HG03175 (cell line): ENCODE measurements around the gene NUDT16L1.
A peak's percentile ranks its signal among the peaks of the same experiment; 100 is the strongest.

Source experiments
- ATAC-seq: cut with Tn5 transposase; IDR thresholded peaks from one replicate; pipeline ENCODE4 v1.9.1; 2021; ENCODE audit warnings: mild to moderate bottlenecking, moderate library complexity; ENCODE audit not compliant: unreplicated experiment

NUDT16L1 gene

GRCh38 chr16:4693956-4694641, 737 bp downstream of the NUDT16L1 start:
- peak; percentile 9 for ATAC-seq

- no peak for ATAC-seq
These were observed 1.5 kb downstream of the NUDT16L1 start for GRCh38 chr16:4694642-4695451.

GRCh38 chr16:4695473-4696171, 2.3 kb downstream of the NUDT16L1 start:
- ATAC-seq: no peak

GRCh38 chr16:4696172-4696904, 3.0 kb downstream of the NUDT16L1 start:
- no peak for ATAC-seq

- ATAC-seq: no peak
These were observed 3.8 kb downstream of the NUDT16L1 start for GRCh38 chr16:4696905-4697847.

GRCh38 chr16:4697848-4698291, 4.5 kb downstream of the NUDT16L1 start:
- ATAC-seq: no peak

- ATAC-seq: no peak
These were observed 5.1 kb downstream of the NUDT16L1 start for GRCh38 chr16:4698321-4699045.

GRCh38 chr16:4699046-4699556, 5.7 kb downstream of the NUDT16L1 start:
- no peak for ATAC-seq

- no peak for ATAC-seq
These were observed 7.1 kb downstream of the NUDT16L1 start for GRCh38 chr16:4700380-4700996.

- no peak for ATAC-seq
These were observed 7.8 kb downstream of the NUDT16L1 start for GRCh38 chr16:4700997-4701743.

- ATAC-seq: no peak
These were observed 8.6 kb downstream of the NUDT16L1 start for GRCh38 chr16:4701791-4702465.

- no peak for ATAC-seq
These were observed 9.1 kb downstream of the NUDT16L1 start for GRCh38 chr16:4702466-4702808.

- ATAC-seq: no peak
These were observed 10.5 kb downstream of the NUDT16L1 start for GRCh38 chr16:4703906-4704305.

GRCh38 chr16:4704491-4704890, 11.1 kb downstream of the NUDT16L1 start:
- ATAC-seq: no peak

- ATAC-seq: no peak
These were observed 11.6 kb downstream of the NUDT16L1 start for GRCh38 chr16:4704913-4705312.

GRCh38 chr16:4706871-4707270, 13.5 kb downstream of the NUDT16L1 start:
- ATAC-seq: no peak

GRCh38 chr16:4709481-4709880, 16.1 kb downstream of the NUDT16L1 start:
- ATAC-seq: no peak
